SHP77 treated with DMSO at 0.1 percent for 48 hours (cell line): ENCODE results near the gene DENND1A.
"Not testable (repeated sequence)": the region's sequence is repeated elsewhere in the genome, so short reads cannot be mapped to it uniquely, and the experiment has no call there.

Experiments
- DNase-seq: peaks from one replicate; lab custom pipeline; 2025; lab: John Stamatoyannopoulos, UW

DENND1A gene

DNA sequence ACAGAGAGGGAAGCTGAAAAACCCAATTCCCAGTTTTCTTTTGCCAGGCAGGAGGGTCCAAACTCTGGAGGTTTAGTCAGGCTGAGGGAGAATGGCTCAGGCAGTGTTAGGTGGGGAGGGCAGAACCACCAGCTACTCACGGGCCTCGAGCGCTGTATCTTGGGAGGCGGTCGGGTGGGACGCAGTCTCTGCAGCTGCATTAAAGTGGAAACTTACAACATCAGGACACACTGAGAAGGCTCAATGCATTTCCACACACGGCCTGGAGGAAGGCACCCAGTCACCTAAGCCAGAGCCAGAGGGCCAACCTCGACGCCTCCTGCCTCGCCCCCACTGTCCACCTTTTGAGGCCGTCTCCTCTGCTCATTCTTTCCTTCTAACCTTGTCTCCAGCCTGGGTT, 518.3 kb downstream of the DENND1A start:
- no peak for DNase-seq

DNA sequence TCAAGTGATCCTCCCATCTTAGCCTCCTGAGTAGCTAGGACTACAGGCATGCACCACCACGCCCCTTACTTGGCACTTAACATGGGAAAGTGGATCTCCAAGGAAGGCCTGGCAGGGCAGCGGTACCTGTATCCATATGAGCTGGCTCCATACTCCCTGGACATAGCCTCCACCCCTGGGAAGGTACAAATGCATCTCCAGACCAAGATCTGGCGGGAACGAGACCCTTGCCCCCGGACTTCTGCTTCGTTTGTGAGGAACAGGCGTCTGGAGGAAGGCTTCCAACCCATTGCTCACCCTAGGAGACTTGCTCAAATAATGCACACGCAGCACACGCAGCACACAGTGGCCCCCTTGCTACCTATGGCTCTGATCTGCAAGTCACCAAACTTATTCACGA, 518.7 kb downstream of the DENND1A start:
- DNase-seq = no peak

DNA sequence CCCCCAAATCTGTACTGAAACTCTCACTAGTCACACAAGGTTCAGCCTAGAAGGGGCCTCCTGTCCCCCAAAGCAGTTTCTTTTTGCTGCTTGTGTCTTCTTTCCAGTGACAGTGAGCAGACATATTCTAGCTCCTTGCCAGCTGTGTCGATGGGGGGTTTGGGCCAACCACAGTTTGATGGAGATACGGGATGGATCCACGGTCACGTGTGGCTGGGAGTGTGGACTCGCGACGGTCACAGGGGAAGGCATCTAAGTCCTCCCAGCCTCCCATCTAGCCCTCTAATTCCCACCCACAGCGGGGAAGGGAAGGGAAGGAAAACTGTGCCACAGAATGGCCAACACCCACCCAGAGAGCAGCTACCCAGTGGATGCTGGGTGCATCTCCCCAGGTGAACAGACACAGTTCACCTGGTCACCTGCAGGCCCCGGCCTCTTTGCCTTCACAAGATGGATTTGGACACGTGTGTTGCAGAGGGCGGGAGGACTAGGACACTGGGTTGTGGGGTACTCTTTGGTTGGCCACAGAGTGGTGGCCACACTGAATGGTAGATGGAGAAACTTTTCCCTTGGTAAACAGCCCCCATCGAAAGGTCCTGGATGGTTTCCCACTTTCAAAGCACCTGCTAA, 519.5 kb downstream of the DENND1A start:
- DNase-seq = no peak

DNA sequence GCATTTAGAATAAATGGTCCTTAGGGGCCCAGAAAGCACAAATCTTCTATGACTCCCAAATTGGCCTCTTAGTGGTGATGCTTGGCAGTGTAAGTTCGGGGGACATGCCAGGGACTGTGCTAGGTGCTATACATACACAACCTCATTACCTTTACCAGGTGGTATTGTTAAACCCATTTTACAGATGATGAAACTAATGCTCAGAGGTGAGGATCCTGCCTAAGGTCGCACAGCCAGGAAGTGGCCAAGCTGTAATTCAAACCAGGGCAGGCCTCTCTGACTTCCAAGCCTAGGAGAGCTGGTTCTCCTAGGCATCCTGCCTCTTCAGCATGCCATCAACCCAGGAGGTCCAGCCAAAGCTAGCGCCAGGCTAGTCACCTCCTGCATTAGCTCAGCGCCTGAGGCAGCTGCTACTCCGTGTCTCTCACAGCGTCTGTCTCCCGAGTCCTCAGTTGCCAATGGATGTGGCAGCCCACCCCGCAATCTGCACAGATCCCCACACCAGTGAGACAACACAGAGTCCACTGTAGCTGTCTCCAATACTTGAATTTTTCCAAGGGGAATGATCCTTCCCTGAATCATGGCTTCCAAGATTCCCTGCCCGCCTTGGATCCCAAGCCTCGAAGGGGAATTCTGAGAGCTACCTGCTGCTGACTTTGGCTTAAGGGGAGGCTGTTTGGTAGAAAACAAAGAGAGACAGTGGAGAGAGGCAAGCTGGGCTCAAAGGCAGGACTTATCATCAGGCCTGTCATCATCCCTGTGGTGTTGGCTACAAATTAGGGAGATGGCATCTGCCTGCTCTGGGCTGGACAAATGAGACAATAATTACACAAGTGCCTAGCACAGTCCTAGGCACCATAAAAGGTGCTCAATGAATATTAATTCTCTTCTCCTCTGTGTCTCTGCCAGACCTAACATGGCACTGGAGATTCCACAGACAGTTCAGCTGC, 521.3 kb downstream of the DENND1A start:
- no peak for DNase-seq

DNA sequence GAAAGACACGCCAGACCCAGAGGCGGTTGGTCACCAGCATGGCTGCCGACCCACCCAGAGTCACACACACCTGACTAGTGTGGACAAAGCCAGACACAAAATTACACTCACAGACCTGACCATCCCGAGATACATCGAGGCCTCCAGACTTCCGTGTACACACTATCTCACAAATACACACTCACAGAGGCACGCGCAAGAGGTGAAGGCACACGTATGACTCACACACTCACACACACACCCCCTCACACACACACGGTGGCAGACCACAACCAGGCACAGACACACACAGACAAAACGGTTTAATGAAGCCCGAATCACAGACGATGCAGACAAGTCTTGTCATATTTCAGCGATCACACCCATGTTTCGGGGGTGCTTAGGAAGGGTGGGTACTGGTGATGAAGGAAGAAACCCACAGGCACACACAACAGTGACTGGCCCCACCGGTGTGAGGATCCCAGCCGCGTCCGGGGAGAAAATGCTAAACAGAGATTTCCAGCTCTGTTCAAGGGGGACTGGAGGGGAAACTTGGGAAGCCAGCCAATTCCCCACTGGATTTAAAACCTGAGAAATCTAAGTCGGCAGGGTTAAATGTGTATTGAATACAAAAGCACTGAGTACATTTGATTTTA, 522.6 kb downstream of the DENND1A start:
- no peak for DNase-seq

DNA sequence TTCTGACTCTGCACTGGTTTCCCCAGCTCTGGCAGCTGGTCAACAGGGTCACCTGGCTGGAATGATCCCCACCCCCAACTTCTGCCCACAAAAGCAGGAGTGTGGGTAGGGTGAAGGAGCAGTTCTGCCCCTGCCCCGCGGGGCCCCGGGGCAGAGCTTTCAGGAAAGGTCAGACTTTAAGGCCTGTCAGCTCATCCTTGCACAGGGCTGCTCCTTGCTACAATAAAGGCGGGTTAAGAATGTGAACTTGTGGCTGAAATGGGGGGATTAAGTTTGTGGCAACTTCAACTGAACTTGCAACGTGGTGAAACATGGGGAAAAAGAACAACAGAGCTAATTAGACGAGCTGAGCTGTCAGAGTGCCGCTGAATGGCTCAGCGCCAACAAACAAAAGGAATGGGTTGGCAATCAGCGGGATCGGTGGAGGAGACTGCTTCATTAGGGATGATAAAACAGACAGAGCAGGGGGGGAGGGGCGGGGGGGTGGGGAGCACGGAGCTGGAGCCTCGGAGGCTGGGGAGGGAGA, 523.2 kb downstream of the DENND1A start:
- DNase-seq = peak; percentile 16

DNA sequence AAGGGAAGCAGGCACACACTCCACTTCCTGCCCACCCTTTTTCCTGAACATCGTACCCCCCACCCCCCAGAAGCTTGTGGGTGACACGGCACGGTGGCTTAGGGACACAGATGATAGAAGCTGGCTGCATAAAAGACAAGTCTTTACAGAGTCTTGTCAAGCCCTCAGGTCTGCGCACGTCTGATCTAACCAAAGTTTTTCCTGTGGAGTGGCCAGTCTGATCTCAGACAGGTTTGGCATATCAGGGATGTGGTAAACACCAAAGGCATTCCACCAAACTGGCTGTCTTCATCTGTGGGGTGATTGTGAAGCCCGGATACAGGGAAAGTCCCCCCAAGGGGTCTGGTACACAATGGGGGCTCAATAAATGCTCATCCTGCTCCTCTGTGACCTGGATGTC, 523.9 kb downstream of the DENND1A start:
- no peak for DNase-seq

DNA sequence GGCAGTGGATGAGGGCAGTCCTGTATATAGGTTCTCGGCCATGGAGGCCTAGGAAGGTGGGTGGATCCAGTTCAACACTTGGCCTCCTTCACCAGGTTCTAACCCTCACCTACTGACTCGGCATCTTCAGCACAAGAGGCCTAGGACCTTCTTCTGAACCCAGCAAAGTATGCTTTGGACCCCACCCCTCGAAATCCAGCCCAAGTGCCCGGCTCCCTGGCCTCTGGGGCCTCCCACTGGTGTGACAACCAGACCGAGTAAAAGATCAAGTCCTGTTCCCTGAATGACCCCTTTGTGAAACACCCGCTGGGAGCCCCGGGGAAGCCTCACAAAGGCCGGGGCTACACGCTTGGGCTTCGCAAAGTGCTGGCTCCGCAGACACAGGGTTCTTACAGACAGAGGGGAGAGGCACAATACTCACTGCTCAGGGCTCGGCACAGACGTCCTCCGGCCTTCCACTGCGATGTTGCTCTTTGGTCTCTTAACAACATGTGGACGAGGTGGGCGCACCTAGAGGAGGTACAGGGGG, 526.9 kb downstream of the DENND1A start:
- no peak for DNase-seq

DNA sequence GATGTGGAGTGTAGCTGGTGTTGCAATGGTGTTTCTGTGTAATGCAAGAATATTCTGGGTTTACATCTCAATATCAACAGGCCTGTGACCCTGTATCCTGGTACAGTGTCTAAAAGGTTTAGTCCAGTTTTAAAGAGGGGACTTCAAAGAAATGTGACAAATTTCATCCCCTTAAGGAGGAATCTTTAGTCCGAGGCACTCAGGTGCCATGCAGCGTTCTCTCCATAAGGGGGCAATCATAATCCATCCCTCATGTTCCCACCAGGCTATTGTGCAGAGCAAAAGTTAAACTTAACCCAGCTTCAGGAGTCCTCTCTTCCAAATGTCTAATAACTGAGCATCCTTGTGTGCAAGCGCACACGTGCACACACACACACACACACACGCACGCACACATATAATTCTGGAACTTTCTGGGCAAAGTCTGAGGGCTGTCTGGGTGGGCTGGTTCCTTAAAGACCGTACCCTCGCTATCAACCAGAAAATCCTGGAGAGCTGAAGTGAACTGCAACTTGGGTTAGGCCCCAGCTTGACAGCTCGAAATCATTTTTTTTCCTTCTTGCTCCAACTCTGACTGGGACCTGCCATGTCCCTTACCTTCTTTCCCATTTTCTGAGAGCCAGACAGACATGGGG, 527.9 kb downstream of the DENND1A start:
- no peak for DNase-seq

DNA sequence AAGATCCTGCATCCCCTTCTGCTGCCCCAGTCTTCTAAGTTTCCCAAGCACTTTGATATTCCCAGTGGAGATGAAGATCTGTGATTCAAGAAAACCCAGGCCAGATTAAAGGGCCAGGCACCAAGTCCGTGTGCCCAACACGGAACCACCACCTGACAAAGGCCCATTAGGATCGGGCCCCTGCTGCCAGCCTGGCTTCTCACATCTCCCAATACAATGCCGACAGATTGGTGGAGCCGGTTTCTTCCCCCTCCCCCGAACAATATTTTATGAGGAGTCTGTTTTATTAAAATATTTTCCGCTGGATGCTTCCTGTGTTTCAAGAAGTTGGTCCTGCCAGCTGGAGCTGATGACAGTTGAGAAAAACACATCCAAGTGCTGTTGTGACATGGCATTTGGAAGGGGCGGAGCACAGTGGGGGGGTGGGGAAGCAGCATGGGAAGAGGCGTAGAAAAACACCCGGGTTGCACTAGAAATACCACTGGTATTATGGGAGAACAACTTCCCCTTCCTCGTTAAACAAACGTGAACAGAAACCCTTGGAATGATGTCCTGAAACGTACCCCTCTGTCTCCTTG, 528.9 kb downstream of the DENND1A start:
- no peak for DNase-seq

DNA sequence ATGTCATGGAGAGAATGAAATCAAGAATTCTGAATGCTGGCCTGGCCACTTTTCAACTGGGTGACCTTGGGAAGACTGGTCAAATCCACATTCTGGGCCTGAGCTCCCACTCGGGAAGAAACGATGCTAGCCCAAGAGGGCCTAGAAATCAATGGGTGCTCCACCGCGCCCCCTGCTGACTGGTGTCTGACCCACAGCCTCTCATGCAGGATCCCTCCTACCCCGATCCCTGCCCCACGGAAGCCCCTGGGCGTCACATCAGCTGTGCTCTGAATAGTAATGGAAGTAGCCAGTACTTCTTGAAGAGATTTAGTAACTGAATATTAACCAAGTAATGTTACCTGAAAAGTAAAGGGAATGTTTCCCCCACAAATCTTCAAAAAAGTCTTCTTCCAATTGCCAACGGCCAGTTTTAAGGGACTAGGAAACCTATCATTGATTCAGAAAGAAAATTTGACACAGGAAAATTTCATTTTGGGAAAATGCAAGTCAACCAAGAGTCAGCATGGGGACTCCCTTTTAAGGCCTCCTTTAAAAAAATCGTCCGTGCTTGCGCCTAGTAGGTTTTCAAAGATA, 530.0 kb downstream of the DENND1A start:
- DNase-seq = no peak

DNA sequence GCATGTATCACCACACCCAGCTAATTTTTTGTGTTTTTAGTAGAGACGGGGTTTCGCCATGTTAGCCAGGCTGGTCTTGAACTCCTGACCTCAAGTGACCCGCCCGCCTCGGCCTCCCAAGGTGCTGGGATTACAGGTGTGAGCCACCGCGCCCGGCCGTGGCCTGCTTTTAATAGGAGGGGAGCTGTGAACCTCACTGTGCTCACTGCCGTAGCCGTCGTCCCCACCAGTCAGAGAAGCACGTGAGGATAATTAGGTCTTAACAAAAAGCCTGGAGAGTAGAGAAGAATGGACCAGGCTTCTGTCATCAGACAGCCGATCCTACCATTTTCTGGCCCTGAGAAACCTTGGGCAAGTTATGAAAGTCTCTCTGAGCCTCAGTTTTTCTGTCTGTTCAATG, 531.0 kb downstream of the DENND1A start:
- not testable (repeated sequence) for DNase-seq

DNA sequence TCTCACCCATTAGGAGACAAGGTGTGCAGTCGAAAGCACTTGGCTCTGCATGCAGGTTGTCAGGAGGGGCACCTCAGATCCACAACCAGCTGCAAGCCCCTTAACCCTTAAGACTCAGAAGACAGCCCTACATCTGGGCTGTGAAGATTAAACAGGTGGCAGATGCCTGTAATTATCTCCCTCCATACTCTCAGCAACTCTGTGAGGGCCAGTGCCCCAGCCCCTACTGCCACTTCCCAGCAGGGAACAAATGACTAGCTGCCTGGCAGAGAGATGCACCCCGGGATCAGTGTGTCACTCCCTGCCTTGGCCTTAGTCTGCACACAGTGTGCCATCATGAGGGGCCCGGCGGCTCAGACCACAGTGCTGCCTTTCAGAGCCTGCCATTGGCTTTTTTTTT, 532.0 kb downstream of the DENND1A start:
- DNase-seq = no peak

DNA sequence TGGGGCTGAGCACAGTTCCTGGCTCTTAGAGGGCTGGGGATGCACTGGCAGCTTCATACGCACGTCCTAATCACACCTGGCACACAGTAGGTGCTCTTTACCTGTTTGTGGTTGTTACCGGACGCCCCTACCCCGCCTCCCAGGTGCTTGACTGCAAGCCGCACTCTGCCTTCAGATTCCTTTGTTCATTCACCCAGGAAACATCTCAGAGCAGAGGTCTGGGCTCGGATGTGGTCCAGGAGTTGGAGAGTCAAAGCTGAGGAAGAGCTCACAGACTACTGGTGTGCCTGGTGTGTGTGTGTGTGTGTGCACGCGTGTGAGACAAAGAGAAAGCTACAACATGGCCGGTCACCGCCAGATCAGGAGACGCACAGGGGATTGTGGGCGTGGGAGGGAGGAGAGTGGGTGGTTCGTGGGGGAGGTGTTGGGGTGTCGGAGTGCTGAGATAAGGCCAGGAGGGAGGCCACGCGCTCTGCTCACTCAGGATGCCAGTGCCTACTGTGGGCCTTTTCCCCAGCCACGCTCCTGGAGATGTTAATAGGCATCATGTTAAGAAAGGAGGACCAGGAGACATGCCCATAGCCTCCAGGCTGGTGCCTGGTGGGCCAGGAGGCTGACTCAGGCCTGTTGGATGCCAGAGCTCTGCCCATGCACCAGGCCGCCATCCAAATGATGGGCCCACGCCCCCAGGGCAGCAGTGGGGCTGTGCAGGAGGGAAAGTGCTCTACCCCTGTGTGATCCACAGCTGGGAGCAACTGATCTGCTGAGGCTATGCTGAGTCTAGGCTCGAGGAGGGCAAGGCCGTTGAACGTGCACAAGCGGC, 534.0 kb downstream of the DENND1A start:
- DNase-seq = no peak

DNA sequence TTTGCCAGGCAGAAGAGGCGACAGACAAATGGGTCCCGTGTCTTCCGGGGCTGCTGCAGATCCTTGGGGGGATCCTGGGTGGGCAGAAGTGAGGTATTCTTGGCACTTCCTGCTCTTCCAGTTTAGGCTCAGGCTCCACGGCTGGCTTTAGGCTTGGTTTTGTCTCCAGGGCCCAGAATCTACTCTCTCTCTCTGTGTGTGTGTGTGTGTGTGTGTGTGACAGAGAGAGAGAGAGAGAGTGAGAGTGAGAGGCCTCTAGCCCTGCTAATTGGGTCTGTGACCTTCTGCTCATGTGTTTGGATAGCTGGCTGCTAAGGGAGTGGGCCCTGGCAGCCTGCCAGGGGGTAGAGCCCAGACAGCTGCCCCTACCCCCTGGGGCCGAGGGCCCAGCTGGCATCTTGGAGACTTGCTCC, 534.6 kb downstream of the DENND1A start:
- peak; percentile 85 for DNase-seq

DNA sequence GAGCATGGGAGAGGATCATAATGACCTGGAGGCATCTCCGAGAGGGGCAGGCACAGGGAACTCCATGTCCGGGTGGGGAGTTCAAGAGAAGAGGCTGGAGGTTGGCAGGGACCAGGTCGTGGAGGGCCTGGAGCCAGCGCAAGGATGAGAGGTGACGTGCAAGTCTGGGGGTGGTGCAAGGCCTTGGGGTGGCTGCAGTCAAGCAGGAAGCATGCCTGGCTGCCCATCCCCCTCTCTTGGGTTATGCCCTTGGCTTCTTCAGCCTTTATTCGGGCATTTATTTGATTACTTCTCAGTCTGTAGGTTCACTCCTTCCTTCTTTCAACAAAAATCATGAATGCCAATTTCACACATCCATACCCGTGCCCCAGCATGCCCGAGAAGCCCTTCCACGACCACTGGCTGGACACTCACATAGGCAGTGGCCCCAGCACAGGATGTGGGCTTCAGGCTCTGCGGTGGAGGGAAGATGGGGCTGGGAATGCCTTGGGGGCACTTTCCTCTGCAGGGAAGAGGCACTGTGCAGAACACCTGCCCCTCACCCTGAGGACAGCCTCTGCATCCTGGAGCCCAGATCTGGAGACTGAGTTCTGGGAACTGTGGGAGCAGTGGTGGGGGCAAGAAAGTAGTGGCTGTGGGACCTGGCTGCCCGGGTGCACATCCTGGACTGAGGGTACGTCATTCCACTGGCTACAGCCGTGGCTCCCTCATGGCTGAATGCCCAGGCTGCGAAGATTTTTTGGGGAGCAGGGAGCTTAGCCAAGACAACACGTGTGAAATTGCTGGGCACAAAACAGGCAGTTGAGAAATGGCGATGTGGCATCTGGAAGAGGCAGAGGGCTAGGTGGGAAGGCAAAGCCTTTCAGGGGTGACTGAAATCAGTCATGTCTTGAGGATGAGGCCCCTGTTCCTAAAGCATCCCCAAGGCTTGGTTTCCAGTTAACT, 535.4 kb downstream of the DENND1A start:
- DNase-seq = no peak

DNA sequence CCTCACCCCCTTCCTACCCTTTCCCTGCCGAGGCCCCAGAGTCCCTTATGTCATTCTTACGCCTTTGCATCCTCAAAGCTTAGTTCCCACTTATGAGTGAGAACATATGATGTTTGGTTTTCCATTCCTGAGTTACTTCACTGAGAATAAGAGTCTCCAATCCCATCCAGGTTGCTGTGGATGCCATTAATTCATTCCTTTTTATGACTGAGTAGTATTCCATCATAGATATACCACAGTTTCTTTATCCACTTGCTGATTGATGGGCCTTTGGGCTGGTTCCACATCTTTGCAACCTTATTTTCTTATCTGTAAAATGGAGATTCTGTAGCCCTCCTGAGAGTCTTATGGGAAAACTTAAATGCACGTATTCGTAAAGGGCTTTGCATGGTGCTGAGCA, 537.1 kb downstream of the DENND1A start:
- DNase-seq = no peak

DNA sequence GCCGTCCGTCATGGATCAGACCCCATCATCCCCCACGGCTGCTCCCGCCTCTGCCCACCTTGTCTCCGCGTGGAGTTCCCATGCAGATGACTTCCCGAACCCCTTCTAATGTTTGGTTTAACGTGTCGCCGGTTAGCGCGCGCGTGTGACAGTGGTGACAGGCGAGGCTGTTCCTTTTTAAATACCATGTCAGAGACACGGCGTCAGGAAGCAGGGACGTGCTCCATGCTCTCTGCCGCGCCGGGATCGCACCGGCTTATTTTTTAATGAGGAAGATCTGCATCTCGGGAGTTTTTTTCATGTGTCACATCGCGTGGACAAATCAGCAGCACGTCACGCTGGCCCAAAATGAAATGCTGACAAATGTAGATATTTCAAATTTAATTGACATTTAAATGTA, 538.0 kb downstream of the DENND1A start:
- no peak for DNase-seq

DNA sequence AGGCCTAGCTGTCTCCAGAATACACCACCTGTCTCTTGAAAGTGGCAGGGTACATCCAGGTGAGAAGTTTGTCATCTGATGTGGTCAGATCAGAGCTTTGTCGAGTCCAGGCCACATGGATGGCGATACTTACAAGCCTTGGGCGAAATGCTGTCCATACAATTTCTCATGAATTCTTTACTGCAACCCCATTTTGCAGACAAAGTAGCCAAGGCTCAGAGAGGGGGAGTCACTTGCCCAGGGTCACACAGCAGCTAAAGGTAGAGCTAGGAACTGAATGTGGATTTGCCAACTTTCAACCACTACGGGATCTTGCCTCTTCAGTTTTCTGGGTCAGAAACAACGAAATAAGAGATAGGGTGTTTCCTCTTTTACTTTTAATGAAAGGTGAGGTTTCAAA, 538.7 kb downstream of the DENND1A start:
- no peak for DNase-seq
